HG02763 (cell line): ENCODE data around the gene STIM2.
"Not testable (repeated sequence)": the region's sequence is repeated elsewhere in the genome, so short reads cannot be mapped to it uniquely, and the experiment has no call there.

Source experiments
- ATAC-seq: cut with Tn5 transposase; IDR thresholded peaks from one replicate; pipeline ENCODE4 v1.9.1; 2021; ENCODE audit warnings: mild to moderate bottlenecking, moderate library complexity; ENCODE audit not compliant: unreplicated experiment

The STIM2 gene

GRCh38 chr4:26866781-26867180, 6.1 kb downstream of the STIM2 start:
- no peak for ATAC-seq

- no peak for ATAC-seq
These were observed 7.5 kb downstream of the STIM2 start for GRCh38 chr4:26867914-26868684.

- no peak for ATAC-seq
These were observed 10.1 kb downstream of the STIM2 start for GRCh38 chr4:26870576-26871262.

GRCh38 chr4:26871611-26872010, 11.0 kb downstream of the STIM2 start:
- no peak for ATAC-seq

GRCh38 chr4:26873391-26874026, 12.9 kb downstream of the STIM2 start:
- no peak for ATAC-seq

GRCh38 chr4:26874110-26874509, 13.5 kb downstream of the STIM2 start:
- no peak for ATAC-seq

GRCh38 chr4:26877406-26877805, 16.8 kb downstream of the STIM2 start:
- no peak for ATAC-seq

GRCh38 chr4:26877961-26878360, 17.3 kb downstream of the STIM2 start:
- ATAC-seq, result no peak

GRCh38 chr4:26878794-26879391, 18.3 kb downstream of the STIM2 start:
- no peak for ATAC-seq

- ATAC-seq, result no peak
These were observed 19.2 kb downstream of the STIM2 start for GRCh38 chr4:26879805-26880204.

GRCh38 chr4:26884026-26884425, 23.4 kb downstream of the STIM2 start:
- no peak for ATAC-seq

GRCh38 chr4:26884486-26884988, 23.9 kb downstream of the STIM2 start:
- peak; percentile 73 for ATAC-seq

- ATAC-seq, result peak; percentile 71
These were observed 25.3 kb downstream of the STIM2 start for GRCh38 chr4:26885912-26886274.

- no peak for ATAC-seq
These were observed 26.5 kb downstream of the STIM2 start for GRCh38 chr4:26887143-26887542.

GRCh38 chr4:26887809-26888208, 27.2 kb downstream of the STIM2 start:
- no peak for ATAC-seq

- ATAC-seq, result no peak
These were observed 28.7 kb downstream of the STIM2 start for GRCh38 chr4:26889356-26889755.

- no peak for ATAC-seq
These were observed 30.4 kb downstream of the STIM2 start for GRCh38 chr4:26891054-26891453.

- ATAC-seq, result no peak
These were observed 31.2 kb downstream of the STIM2 start for GRCh38 chr4:26891867-26892266.

GRCh38 chr4:26892480-26893150, 32.0 kb downstream of the STIM2 start:
- ATAC-seq, result no peak

GRCh38 chr4:26893491-26893890, 32.9 kb downstream of the STIM2 start:
- no peak for ATAC-seq

GRCh38 chr4:26894881-26895280, 34.2 kb downstream of the STIM2 start:
- not testable (repeated sequence) for ATAC-seq
